Colonic mucosa (tissue), 4 donors: ENCODE results near the gene RPL27. TPM values are rescaled to one million over a fixed set of nuclear protein-coding genes. Genes with fewer than 3 reads are reported as not detected.

Source experiments
- DNase-seq: peaks from one replicate; pipeline ENCODE4 v3.0.0-alpha.2; 2020
- H3K27ac ChIP-seq: fragments of 200-600 bp; one replicate; pipeline ENCODE4 v1.8.0; 2021
- H3K27me3 ChIP-seq: fragments of 200-600 bp; one replicate; pipeline ENCODE4 v1.8.0; 2021
- H3K36me3 ChIP-seq: fragments of 200-600 bp; one replicate; pipeline ENCODE4 v1.8.0; 2021
- H3K4me1 ChIP-seq: fragments of 200-600 bp; one replicate; pipeline ENCODE4 v1.8.0; 2021; ENCODE audit warnings: mild to moderate bottlenecking
- H3K4me3 ChIP-seq: fragments of 200-600 bp; one replicate; pipeline ENCODE4 v1.8.0; 2021
- H3K9ac ChIP-seq, 2 donors: one replicate each; pipeline ENCODE4 v1.7.0; 2013; ENCODE audit warnings: control low read depth in 2 of 2, low read depth in 2 of 2, low read length in 2 of 2
- H3K9me3 ChIP-seq: fragments of 200-600 bp; one replicate; pipeline ENCODE4 v1.8.0; 2021
- CTCF ChIP-seq: fragments of 200-600 bp; IDR thresholded peaks from one replicate; pipeline ENCODE4 v1.8.0; 2022; ENCODE audit warnings: antibody characterized with exemption, mild to moderate bottlenecking
- intact Hi-C: fragments of 100-400 bp; cut with DNase I; formaldehyde crosslinking; loops from one replicate; pipeline ENCODE4 v1.14.1; 2022
- total RNA-seq, 2 donors: library from RNA; stranded (reverse); fragmentation: NEBNext Ultra II Directional in 1 of 2; extraction: Animal tissue kit (Norgen Biotek cat#: 25700) in 1 of 2; gene quantifications; one replicate each; pipeline ENCODE4 v1.2.1, GENCODE V29; 2021
- donor health status: healthy.
- donor health status: DM: no; HTN: no; CAD: no.
- donor health status: DM: no; HTN: no; CAD: no.

The RPL27 gene
- total RNA-seq, 2 donors from 2014 or later: 707 to 851 TPM

- Histone ChIP-seq H3K9ac (peak overlapping the region in 1 of 2 donors; percentile 54), H3K4me3 (no peak overlapping the region), H3K9me3 (no peaks in the 10 kb centered on the region), H3K36me3 (no peaks in the 10 kb centered on the region), H3K27ac (peak overlapping the region; percentile 25), H3K27me3 (no peaks in the 10 kb centered on the region), H3K4me1 (peaks cover 3% of the 10 kb centered on the region)
- intact Hi-C loops: no loop called here
- no peak for DNase-seq
- no peak for TF ChIP-seq CTCF
These were observed 13.7 kb downstream of the RPL27 start for GRCh38 chr17:43011728-43012472.

- no peak for DNase-seq
- Histone ChIP-seq H3K4me3 (no peak overlapping the region), H3K27ac (no peak overlapping the region), H3K36me3 (no peaks in the 10 kb centered on the region), H3K9ac (no peak overlapping the region), H3K9me3 (no peaks in the 10 kb centered on the region), H3K27me3 (no peaks in the 10 kb centered on the region), H3K4me1 (peaks cover 3% of the 10 kb centered on the region)
- intact Hi-C loops: no loop called here
- no peak for TF ChIP-seq CTCF
These were observed 15.1 kb downstream of the RPL27 start for GRCh38 chr17:43013296-43013695.

- intact Hi-C loops: no loop called here
- TF ChIP-seq CTCF: no peak
- no peaks in the 10 kb centered on the region for H3K27me3 ChIP-seq
- peaks cover 3% of the 10 kb centered on the region for H3K4me1 ChIP-seq
- no peak overlapping the region for H3K9ac ChIP-seq
- no peaks in the 10 kb centered on the region for H3K9me3 ChIP-seq
- no peak for DNase-seq
- H3K4me3 ChIP-seq: no peak overlapping the region
- no peaks in the 10 kb centered on the region for H3K36me3 ChIP-seq
- no peak overlapping the region for H3K27ac ChIP-seq
These were observed 15.9 kb downstream of the RPL27 start for GRCh38 chr17:43014020-43014648.

DNA sequence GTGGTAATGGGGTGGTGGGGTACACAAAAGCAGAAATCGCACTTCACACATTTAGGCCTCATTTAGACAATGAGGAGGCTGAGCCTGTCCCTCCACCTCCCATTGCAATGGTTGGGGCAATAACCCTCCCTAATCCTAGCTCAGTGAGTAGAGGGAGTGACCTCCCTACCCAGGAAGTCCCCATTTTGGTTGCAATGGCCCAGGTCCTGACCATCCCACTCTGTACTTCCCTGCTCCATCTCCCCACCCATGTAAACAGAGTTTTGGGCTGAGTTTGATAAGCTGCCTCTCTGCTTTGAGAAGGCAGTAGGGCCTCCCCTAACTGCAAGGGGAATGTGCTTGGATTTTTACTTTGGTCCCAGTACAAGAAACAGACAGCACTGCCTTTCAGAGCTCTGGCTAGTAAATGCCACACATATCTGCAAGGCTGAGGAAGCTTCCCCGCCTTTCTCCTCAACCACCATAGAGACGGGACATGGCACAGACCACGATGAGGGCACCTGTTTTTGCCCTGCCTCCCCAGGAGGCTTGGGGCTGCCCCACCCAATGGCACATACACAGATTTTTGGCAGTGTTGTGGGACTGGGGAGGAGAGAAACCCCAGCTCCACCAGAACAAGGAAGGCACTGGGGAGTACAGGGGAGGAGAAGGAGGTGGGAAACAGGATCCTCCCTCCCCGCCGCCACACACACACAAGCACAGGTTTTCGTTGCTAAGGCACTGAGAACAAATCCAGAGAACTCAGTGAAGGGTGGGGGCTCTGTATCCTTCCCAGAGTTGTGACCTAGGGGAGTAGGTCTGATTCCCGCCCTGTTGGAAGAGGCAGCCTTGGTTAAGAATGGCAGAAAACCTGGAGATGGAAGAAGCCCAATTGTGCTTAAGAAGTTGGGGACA lies 16.7 kb downstream of the RPL27 start:
- intact Hi-C loops: no loop called here
- Histone ChIP-seq H3K4me3 (no peak overlapping the region), H3K9ac (no peak overlapping the region), H3K36me3 (no peaks in the 10 kb centered on the region), H3K27ac (no peak overlapping the region), H3K27me3 (no peaks in the 10 kb centered on the region), H3K4me1 (peaks cover 3% of the 10 kb centered on the region), H3K9me3 (no peaks in the 10 kb centered on the region)
- no peak for DNase-seq
- no peak for TF ChIP-seq CTCF

DNA sequence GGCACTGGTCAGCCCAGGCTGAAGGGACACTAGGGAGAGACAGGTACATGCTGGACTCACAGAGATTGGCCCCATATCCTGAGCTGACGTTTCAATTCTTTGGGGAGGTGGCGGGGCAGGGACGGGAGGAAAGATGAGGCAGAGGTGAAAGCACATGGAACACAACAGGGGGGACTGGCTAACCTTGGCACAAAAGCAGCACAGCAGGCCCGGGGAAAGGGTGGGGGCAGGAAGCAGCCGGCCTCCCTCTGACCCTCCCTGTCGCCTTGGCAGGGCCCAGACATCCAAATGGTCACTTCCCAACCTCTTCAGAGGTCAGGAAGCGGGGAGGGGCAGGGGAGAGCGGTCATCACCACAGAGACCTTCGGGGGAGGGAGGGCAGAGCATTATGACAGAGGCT lies 17.4 kb downstream of the RPL27 start:
- Histone ChIP-seq H3K36me3 (no peaks in the 10 kb centered on the region), H3K27ac (no peak overlapping the region), H3K9ac (no peak overlapping the region), H3K4me1 (no peaks in the 10 kb centered on the region), H3K4me3 (no peak overlapping the region), H3K27me3 (no peaks in the 10 kb centered on the region), H3K9me3 (no peaks in the 10 kb centered on the region)
- TF ChIP-seq CTCF: no peak
- intact Hi-C loops: no loop called here
- DNase-seq: no peak
